Smooth muscle cell (in vitro differentiated cells): ENCODE data around the gene RGP1. TPM values are rescaled to one million over a fixed set of nuclear protein-coding genes. Genes with fewer than 3 reads are reported as not detected.

Experiments used
- DNase-seq: peaks from one replicate; lab custom pipeline; 2025; ENCODE audit not compliant: unreplicated experiment; lab: John Stamatoyannopoulos, UW
- H2AFZ ChIP-seq: fragments of 200-600 bp; sonication (generic); 2 replicates; pipeline ENCODE4 v1.6.0; 2016; ENCODE audit warnings: antibody characterized with exemption, low read depth, mild to moderate bottlenecking
- H3F3A ChIP-seq: fragments of 200-600 bp; sonication (generic); 2 replicates; pipeline ENCODE4 v1.6.0; 2017; ENCODE audit warnings: antibody characterized with exemption, low read depth
- H3K27ac ChIP-seq: fragments of 200-600 bp; sonication (generic); 2 replicates; pipeline ENCODE4 v1.5.1; 2016; ENCODE audit warnings: low read depth, mild to moderate bottlenecking
- H3K27me3 ChIP-seq: fragments of 200-600 bp; sonication (generic); 2 replicates; pipeline ENCODE4 v1.6.1; 2016; ENCODE audit warnings: low read depth, mild to moderate bottlenecking
- H3K36me3 ChIP-seq: fragments of 200-600 bp; sonication (generic); 2 replicates; pipeline ENCODE4 v1.5.1; 2016; ENCODE audit warnings: low read depth
- H3K4me1 ChIP-seq: fragments of 200-600 bp; sonication (generic); 2 replicates; pipeline ENCODE4 v1.5.1; 2016; ENCODE audit warnings: low read depth
- H3K4me2 ChIP-seq: fragments of 200-600 bp; sonication (generic); 2 replicates; pipeline ENCODE4 v1.6.0; 2016; ENCODE audit warnings: mild to moderate bottlenecking
- H3K4me3 ChIP-seq: fragments of 200-600 bp; sonication (generic); 2 replicates; pipeline ENCODE4 v1.5.1; 2016; ENCODE audit warnings: mild to moderate bottlenecking
- H3K79me2 ChIP-seq: fragments of 200-600 bp; sonication (generic); 2 replicates; pipeline ENCODE4 v1.6.0; 2016; ENCODE audit warnings: low read depth, mild to moderate bottlenecking
- H3K9ac ChIP-seq: fragments of 200-600 bp; sonication (generic); 2 replicates; pipeline ENCODE4 v1.6.0; 2016; ENCODE audit warnings: low read depth
- H3K9me3 ChIP-seq: fragments of 200-600 bp; sonication (generic); replicated peaks from 2 replicates; pipeline ENCODE4 v1.5.1; 2016; ENCODE audit warnings: low read depth
- H4K20me1 ChIP-seq: fragments of 200-600 bp; sonication (generic); 2 replicates; pipeline ENCODE4 v1.6.0; 2016; ENCODE audit warnings: low read depth
- CTCF ChIP-seq: fragments of 200-600 bp; sonication (generic); IDR thresholded peaks from 2 replicates; pipeline ENCODE4 v1.5.1; 2017; ENCODE audit warnings: borderline replicate concordance, mild to moderate bottlenecking, antibody characterized with exemption; ENCODE audit not compliant: insufficient read depth, poor library complexity, severe bottlenecking
- WGBS: methylation state at CpG from one replicate; pipeline ENCODE4 v1.1.7; 2016; ENCODE audit warnings: low lambda C conversion rate; 5-methylcytosine and 5-hydroxymethylcytosine counted together
- polyA plus RNA-seq: library from polyadenylated mRNA; unstranded; fragments of >200 nt; fragmentation: Nextera tagmentation; extraction: Ambion mirVana; gene quantifications from 2 replicates; pipeline ENCODE4 v1.2.1, GENCODE V29; 2016
- total RNA-seq: library from RNA; depleted of rRNA; stranded (reverse); fragments of >200 nt; gene quantifications from 2 replicates; pipeline ENCODE4 v1.2.3, GENCODE V29; 2014

The RGP1 gene
- total and polyA plus RNA-seq, 2 experiments from 2014 or later, result 12.8 to 15.3 TPM

- peak overlapping the region; percentile 98 for H3K4me2 ChIP-seq
- H2AFZ ChIP-seq, result no peak overlapping the region
- DNase-seq, result no peak
- no peaks in the 10 kb centered on the region for H3K9me3 ChIP-seq
- H3K79me2 ChIP-seq, result peaks cover 79% of the 10 kb centered on the region
- H3F3A ChIP-seq, result no peaks in the 10 kb centered on the region
- H4K20me1 ChIP-seq, result peaks cover 64% of the 10 kb centered on the region
- H3K27me3 ChIP-seq, result no peaks in the 10 kb centered on the region
- no peak for TF ChIP-seq CTCF
- 91% methylated on average over 1 of the region's 1 CpG for WGBS
- H3K36me3 ChIP-seq, result no peaks in the 10 kb centered on the region
- peak overlapping the region; percentile 94 for H3K4me3 ChIP-seq
- peaks cover 24% of the 10 kb centered on the region for H3K4me1 ChIP-seq
- no peak overlapping the region for H3K27ac ChIP-seq
- no peak overlapping the region for H3K9ac ChIP-seq
Observed at GRCh38 chr9:35745569-35745968, 3.5 kb upstream of the RGP1 start.

- Histone ChIP-seq H3K9me3 (no peaks in the 10 kb centered on the region), H2AFZ (no peak overlapping the region), H3K36me3 (peaks cover 3% of the 10 kb centered on the region), H3K79me2 (peaks cover 79% of the 10 kb centered on the region), H3K4me3 (peak overlapping the region; percentile 94), H3K4me2 (peak overlapping the region; percentile 98), H3K9ac (peak overlapping the region; percentile 17), H3K4me1 (peaks cover 24% of the 10 kb centered on the region), H3K27me3 (no peaks in the 10 kb centered on the region), H3K27ac (no peak overlapping the region), H4K20me1 (peaks cover 63% of the 10 kb centered on the region), H3F3A (no peaks in the 10 kb centered on the region)
- TF ChIP-seq CTCF, result no peak
- 73% methylated on average over 3 of the region's 3 CpGs for WGBS
- DNase-seq, result no peak
Observed at GRCh38 chr9:35746583-35746982, 2.5 kb upstream of the RGP1 start.

- Histone ChIP-seq H3K4me3 (peak overlapping the region; percentile 94), H3K9ac (peak overlapping the region; percentile 86), H3K27ac (peak overlapping the region; percentile 44), H3K4me1 (peaks cover 24% of the 10 kb centered on the region), H3K36me3 (peaks cover 4% of the 10 kb centered on the region), H4K20me1 (peaks cover 49% of the 10 kb centered on the region), H3K79me2 (peaks cover 69% of the 10 kb centered on the region), H3F3A (no peaks in the 10 kb centered on the region), H2AFZ (peak overlapping the region; percentile 84), H3K4me2 (peak overlapping the region; percentile 98), H3K27me3 (no peaks in the 10 kb centered on the region), H3K9me3 (no peaks in the 10 kb centered on the region)
- no peak for TF ChIP-seq CTCF
- 2% methylated on average over 24 of the region's 24 CpGs for WGBS
- no peak for DNase-seq
Observed at GRCh38 chr9:35748242-35748857, 737 bp upstream of the RGP1 start.
